CD4-positive, alpha-beta T cell treated with Interleukin-15 for 1 hour (primary cell): ENCODE data around the gene RASSF3.

Experiments used
- DNase-seq: peaks from one replicate; pipeline ENCODE4 v3.0.0-alpha.2; 2020

The RASSF3 gene

DNA sequence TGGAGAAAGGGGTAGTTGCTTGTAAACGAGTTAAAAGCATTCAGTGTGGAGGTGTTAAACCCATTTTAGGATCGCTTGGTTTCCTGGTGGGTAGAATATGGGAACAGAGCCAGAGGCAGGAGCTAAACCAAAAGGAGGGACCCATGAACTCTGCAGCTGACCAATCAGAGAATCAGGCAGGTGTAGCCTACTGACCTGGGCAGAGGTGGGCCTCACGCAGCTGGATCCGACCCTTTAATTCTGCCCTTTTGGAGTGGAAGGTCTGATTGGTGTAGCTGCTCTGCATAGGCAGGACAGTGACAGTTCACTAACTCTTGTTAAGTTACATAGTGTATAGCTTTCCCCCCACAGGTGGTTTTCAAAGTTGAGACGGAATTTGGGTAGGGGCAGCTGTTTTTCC lies 85.3 kb downstream of the RASSF3 start:
- no peak for DNase-seq

DNA sequence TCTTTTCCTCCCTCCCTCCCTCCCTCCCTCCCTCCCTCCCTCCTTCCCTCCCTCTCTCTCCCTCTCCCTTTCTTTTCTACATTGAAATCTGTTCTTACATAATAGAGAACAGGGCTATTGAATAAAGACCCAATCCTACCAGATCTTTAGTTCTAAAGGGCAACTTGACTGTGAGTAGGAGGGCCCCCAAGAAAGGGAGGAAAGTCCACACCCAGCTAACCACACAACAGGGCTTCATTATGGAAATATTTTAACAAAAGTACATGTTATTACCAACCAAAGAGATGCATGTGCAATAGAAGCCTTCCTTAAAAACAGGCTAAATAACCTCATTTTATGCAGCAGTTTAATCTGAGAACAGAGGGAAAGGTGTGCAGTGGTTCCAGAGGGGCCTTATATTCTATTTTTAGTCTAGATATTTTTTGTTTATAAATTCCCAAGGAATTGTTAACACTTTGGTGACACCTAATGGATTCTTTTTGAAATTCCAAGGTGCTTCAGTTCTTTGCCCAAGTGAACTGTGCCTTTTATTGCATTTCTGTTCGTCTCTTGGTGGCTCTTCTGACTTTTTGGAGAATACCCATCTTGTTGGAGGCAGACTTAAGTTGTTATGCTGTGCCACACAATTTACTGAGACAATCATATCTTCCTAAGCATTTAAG lies 85.9 kb downstream of the RASSF3 start:
- no peak for DNase-seq

DNA sequence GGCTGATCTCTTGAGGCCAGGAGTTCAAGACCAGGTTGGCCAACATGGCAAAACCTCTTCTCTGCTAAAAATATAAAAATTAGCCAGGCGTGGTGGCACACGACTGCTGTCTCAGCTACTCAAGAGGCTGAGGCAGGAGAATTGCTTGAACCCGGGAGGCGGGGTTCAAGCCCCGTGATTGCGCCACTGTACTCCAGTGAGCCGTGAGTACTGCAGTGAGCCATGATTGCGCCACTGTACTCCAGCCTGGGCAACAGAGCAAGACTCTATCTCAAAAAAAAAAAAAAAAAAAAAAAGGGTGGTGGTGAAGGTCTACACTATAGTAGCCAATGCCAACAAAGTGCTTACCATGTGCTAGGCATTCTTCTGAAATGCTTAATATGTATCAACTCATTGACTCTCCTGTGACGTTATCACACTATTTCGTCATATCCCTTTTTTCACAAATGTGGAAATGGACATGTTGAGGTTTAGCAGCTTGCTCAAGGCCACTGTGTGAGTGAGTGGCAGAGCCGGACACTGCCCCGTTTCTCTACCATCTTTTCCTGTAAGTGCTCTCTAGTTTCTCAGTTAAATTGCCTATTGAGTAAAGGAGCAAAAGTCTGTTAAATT lies 89.3 kb downstream of the RASSF3 start:
- peak; percentile 54 for DNase-seq

DNA sequence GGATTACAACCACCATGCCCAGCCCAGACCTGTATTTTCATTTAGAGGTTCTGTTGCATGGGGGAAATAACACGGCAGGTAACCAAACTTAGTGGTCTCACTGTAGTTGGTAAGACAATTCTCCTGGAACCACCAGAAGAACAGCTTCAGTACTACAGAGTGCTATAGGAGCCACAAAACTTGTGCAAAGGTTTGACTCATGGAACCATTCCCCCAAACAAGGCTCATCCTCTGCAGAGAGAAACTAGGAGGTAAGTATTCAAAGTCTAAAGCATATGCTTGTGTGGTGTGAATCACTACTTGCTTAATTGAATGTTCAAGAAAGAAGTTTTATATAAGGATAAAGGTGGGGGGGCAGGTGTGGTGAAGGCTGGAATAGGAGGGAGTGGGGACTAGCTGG lies 90.2 kb downstream of the RASSF3 start:
- no peak for DNase-seq

DNA sequence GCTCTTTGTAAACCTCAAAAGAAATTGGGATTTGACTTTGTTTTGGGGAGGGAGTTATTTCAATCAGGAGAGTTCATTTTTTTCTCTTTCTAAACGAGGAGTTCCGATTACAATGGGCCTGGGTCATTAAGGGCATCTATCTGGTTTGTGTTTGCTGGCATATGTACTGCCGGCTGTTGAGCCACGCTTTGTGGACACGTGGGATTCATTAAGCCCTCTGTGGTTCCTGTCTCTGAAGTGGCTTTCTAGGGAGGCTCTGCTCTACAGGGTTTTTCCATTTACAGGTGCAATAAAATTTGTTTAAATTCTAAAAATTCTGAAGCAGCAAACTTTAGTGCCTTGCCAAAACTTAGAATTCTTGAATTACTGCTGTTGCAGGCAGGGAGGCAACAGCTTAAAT lies 91.0 kb downstream of the RASSF3 start:
- DNase-seq = no peak

DNA sequence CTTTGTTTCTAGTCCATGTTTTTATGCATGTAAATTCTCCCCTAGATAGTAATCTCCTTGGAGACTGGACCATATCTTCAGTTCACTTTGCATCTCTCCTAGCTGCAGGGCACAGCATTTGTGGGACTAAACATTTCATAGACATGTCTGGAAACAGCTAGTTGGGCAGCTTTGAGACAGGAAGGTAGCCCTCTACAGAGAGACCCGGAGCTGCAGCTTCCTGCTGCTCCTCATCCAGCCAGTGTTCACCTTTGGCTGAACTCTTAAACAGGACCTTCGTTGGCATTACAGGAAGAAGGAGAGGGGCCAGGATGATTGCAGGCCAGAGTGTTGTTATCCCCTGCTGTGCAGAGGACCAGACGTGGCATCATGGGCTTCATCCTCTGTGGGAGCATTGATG lies 96.0 kb downstream of the RASSF3 start:
- DNase-seq = no peak

DNA sequence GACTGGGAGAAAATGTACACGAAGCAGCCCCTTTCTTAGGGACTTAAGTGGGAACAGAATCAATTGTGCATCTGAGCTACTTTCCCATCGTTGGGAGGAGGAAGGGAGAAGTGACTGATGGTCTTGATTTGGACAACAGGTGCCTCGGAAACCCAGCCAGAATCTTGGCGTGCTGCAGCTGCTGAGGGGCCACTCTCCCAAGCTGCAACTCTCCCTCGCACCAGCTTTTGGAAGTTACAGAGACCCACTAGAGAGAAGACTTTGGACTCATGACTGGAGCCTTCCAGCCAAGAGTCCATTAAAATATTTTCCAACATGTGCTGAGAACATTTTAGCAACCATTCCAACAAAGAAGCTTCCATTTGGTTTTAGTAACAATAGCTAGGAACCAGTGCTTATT lies 96.6 kb downstream of the RASSF3 start:
- no peak for DNase-seq

DNA sequence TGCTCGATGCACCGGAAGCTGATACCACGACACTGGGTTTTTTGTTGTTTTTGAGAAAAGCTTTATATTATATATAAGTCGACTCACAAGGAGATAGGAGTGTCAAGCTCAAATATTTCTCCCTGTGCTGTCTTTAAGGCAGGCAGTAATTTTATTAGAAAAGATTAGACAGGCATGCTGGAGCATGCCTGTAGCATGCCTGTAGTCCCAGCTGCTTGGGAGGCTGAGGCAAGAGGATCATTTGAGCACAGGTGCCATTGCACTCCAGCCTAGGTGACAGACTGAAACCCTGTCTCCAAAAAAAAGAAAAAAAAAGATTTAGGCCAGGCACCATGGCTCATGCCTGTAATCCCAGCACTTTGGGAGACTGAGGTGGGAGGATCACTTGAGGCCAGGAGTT lies 97.1 kb downstream of the RASSF3 start:
- DNase-seq = no peak

DNA sequence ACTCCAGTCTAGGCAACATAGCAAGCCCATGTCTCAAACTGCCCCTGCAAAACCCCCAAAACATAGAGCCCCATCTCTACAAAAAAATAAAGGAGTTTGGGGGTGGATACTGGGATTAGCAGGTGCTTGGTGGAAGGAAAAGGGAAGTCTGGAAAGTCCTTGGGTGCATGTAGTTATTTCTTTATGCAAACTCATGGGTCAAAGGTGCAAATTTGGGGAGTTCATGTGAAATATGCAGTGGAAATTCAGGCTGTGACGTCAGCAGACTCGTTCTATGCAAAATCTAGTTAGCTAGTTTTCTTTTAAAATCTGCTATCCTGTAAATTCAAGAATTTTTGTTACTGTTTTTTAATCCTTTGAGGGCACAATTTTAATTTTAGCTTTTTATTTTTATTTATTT lies 97.6 kb downstream of the RASSF3 start:
- DNase-seq = no peak

DNA sequence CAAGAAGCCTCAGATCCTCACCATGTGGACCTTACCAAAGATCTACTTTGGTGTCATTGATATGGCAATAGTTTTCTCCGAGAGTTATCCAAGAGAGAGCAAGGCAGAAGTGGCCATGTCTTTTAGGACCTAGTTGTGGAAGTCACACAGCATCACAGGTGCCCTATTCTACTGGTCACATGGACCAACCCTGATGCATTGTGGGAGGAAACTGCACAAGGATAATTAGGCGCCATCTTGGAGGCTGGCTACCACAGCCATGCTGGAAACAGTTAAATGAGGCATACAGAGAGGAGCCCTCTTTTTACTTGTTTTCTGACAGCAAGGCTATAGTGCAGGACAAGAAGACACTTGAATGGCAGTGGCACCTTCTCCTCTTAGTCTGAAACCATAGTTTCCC lies 99.1 kb downstream of the RASSF3 start:
- DNase-seq = no peak

DNA sequence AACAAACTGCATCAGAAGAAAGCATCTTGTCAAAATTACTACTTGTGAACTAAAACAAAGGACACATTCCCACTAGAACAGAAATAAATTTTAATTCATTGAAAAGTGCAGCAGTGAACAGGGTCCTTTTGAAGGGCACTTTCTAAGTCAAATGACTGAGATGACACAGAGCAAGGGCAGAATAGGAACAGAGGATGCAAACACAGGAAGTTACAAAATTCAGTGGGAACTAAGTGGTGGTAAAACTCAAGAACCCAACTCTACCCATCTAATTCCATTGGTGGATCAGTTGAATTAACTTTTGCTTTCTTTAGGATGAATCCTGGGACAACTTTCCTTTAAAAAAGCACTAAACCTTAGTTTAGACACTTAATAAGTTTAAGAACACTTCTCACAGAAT lies 103.1 kb downstream of the RASSF3 start:
- DNase-seq = no peak

DNA sequence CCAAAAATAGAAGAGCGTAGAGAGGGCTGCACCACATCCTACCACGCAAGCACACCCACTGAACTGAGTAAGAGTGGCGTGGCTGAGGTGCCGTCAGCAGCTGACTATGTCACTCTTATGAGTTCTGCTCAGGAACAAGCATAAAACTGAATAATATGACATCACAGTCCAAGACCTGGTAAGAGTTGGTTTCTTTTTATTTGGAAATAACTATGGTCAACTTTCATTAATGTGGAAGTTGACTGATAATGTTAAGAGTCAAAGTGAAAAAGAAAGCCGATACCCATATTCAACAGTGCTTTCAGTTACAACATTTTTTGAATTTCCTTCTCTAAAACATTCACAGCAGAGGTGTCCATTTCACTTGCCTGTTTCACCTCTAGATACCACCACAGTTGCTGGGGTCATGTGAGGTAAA lies 104.3 kb downstream of the RASSF3 start:
- peak; percentile 67 for DNase-seq

DNA sequence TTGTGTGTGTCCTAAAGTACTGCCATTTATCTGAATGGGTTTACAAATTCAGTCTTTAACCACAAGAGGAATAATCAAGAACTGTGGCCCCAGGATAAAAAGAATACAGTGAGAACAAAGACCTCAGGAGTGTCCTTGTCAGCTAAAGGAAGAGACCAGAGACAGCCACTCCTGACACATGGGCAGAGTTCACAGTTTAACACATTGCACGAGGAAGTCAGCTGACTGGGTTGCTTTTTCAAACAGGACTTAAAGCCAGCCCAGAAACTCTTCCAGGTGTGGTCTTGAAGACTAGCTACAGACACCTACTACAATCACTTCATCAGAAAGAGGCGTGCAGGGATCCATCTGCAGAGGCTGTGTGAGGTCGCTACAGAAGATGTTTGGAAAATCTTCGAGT lies 106.1 kb downstream of the RASSF3 start:
- DNase-seq = no peak

DNA sequence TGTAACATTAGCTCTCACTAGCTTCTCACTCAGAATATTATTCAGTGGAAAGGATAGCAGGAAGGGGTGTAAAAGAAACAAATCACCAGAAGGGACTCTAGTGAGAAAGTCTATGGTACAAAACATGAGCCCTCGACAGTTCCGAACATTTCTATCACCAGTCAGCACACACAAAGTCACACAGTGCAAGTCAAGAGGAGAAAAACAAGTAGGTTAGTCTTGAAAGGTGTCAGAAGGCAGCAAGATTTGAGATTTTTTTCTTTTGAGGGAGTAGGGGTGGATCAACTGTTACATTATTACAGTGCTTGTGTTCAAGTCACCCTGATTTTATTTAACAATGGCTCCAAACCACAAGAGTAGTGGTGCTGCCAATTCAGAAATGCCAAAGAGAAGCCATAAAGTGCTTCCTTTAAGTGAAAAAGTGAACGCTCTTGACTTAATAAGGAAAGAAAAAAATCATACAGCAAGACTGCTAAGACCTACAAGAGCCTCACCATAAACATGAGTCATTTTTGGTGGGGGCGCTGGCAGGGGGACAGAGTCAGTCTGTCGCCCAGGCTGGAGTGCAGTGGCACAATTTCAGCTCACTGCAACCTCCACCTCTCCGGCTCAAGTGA lies 106.7 kb downstream of the RASSF3 start:
- no peak for DNase-seq

DNA sequence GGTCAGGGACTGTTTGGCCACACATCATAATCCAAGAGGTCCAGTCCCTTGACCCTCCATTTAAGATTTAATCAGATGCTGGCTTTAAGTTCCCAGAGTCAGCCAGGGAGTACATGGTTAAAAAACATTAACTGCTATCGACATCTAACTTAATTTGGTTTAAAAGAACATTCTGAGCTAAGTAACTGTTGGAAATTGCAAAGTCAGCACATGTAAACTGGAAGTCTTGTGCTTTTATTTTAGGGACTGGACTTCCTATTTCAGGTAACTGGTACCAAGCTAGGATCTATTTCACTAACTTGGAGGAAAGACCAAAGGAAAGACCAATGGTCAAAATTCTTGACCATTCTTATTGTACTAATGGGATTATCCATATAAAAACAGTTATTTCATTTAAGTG lies 108.4 kb downstream of the RASSF3 start:
- DNase-seq = no peak

DNA sequence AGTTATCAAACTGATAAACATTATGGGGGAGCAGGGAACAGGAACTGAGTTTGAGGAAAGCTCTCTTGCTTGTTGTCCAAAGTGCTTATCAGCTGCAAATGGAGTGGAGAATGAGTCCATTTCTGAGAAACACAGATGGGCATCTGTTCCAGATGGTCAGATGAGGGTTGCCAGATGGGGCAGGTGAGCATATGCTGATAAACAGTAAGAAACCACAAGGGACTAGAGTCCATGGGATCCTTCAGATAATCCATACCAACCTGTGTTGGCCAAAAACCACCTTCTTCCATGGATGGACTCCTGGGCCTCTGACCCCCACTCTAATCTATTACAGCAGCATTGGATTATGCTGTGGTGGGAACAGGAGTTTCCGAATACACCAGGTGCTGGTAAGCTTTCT lies 110.6 kb downstream of the RASSF3 start:
- DNase-seq = no peak

DNA sequence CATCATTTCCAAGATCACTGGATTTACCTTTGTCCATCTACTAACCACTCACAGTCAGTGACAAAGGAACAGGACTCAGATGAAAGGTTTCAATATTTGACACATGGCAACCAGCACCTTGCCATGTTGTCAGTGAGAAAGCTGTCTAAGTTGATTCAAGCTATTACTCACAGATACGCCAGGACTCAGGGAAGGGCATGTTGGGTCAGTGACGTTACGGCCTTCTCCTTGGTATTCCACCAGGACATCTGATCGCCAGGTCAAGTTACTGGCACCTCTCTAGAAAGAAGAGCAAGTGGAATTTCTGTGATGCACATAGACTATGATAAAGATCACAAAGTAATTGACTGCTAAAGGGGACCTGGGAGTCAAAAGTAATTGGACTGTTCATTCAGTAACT lies 112.5 kb downstream of the RASSF3 start:
- no peak for DNase-seq

DNA sequence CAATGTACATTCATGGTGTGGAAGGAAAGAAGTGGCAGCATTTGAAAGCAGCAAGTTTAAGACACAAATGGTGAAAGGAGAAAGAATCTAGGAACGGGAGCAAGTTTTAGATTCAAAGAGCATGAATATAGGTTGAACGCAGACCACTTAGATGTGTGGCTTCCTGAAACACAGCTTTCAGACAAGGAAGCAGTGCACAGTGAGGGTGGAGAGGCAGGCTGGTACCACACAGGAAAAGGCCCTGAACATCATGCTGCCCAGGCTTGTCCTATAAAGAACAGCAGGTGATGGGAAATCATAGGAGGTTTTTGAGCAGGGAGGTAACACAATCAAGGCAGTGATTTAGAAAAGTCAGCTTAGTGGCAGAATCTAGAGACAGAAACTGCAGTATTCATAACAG lies 113.3 kb downstream of the RASSF3 start:
- DNase-seq = no peak

DNA sequence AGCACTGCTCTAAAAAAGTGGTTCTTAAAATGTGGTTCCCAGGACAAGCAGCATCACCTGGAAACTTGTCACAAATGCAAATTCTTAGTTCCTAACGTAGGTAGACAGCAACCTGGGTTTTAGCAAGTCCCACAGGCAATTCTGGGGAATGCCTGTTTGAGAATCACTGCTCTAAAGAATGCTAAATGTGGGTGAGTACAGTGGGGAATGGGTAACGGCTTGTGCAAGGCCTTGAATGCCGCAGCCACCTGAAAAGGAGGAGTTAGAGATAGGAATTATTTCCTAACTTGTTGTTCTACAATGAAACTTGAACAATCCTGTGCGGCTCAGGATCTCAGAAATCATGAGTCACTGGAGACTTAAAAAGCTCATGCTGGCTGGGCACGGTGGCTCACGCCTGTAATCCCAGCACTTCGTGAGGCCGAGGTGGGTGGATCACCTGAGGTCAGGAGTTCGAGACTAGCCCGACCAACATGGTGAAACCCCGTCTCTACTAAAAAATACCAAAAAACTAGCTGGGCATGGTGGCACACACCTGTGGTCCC lies 114.0 kb downstream of the RASSF3 start:
- DNase-seq = no peak

DNA sequence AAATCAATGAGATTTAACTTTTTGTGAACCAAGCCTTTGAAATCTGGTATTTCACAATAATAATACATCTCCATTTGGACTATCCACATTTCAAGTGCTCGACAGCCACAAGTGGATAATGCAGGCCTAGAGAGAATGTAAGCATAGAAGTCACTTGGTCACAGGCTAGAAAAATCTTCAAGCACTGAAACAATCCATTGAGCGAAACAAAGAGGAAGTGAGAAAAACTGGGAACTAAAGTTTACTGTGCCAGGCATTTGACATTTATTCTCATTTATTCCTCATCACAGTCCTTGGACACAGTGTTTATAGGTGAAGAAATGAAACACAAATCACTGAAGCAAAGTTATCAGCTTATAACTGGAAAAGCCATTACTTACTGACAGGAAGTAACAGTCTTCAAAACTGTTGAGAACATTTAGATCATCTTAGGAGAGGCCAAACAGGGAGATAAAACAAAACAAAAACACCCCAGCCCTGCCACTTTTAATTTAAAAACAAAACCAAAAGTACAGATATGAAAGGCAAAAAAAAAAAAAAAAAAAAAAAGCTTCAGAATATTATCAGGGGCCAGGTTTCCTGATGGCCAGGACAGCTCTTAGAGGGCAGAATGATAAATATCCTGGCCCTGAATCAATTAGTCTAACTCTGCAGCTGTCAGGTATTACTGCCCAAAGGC lies 119.8 kb downstream of the RASSF3 start:
- DNase-seq = no peak

DNA sequence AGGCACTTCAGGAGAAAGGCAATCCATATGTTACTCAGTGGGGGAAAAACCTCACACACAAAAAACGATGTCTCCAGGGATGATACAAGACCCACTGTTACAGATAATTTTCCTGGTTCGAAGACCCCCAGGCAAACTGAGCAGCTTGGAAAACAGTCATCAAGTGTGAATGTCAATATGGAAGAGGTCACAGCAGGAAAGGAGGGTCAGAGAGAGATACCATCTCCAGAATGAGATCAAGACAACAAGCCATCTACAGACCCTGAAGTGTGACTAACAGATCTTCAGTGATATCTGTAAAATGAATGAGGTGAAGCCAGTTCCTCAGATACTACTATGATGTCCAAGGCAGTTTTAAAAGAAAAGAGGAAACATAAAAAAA lies 120.3 kb downstream of the RASSF3 start:
- DNase-seq = no peak

DNA sequence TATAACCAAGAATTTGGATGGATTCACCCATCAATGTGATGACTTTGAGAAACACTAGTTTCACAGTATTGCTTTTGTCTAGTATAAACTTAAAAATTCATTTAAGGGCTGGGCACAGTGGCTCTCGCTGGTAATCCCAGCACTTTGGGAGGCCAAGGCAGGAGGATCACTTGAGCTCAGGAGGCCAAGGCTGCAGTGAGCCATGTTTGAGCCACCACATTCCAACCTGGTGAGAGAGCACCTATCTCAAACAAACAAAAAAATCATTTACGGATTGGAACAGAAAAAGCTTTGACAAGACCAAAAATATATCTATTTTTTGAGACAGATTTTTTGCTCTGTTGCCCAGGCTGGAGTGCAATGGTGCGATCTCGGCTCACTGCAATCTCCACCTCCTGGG lies 121.4 kb downstream of the RASSF3 start:
- no peak for DNase-seq

DNA sequence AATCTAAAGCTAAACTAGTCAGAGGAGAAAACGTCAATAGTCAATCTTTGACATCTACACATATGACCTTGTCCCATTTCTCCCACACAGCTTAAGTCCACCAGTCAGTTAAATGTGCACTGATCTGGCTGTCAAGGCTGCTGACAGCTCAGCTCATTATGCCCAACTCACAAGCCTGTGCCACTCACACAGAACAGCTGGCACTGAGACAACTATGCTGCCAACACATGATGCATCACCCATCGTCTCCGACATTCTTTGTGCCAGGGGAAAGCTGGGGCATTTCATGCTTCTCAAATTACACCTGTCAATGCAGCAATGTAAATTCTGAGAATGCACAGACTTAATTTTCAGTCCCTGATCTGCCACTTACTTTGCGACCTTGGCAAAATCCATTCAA lies 123.6 kb downstream of the RASSF3 start:
- no peak for DNase-seq

DNA sequence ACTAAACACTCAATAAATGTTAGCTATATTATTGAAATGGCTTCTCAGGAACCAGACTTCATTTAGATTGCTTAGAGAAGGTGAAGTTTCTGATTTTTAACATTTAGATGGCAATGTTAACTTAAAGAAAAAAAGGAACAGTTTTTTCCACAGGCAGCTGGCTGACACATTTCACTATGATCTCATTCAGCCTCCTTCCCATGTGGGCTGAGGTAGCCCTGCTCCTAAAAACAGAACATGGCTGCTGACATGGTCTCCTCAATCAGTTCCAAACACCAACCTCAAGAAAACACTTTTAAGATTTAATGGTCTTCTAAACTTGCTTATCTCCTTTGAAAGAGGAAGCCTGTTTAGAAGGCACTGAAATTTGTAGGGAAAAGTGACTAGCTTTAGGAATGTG lies 125.1 kb downstream of the RASSF3 start:
- no peak for DNase-seq
